GM23338 (cell line): ENCODE measurements around the gene MYH4.

Source experiments
- CREB1 ChIP-seq: fragments of 250-450 bp; sonication (Bioruptor Pico); IDR thresholded peaks from 2 replicates; pipeline ENCODE4 v1.5.0; 2020; ENCODE audit warnings: low read depth, mild to moderate bottlenecking, moderate library complexity
- CTCF ChIP-seq, 2 experiments: fragments of 200-600 bp in 1 of 2; sonication (generic) in 1 of 2; conservative IDR thresholded peaks; 2 replicates each; pipeline versions ENCODE4 v1.5.1 to v1.6.1; 2016 to 2017; ENCODE audit warnings: antibody characterized with exemption in 2 of 2, low read depth in 2 of 2, mild to moderate bottlenecking in 2 of 2, moderate library complexity in 1 of 2
- EZH2 ChIP-seq: fragments of 200-600 bp; sonication (generic); IDR thresholded peaks from one replicate; pipeline ENCODE4 v1.8.0; 2017; ENCODE audit warnings: antibody characterized with exemption, mild to moderate bottlenecking, low read depth; ENCODE audit not compliant: unreplicated experiment
- EZH2phosphoT487 ChIP-seq: fragments of 200-600 bp; sonication (generic); IDR thresholded peaks from one replicate; pipeline ENCODE4 v1.8.1; 2018; ENCODE audit warnings: antibody characterized with exemption; ENCODE audit not compliant: unreplicated experiment
- JUNB ChIP-seq: IDR thresholded peaks from one replicate; pipeline ENCODE4 v1.6.1; 2016; ENCODE audit warnings: antibody characterized with exemption; ENCODE audit not compliant: unreplicated experiment
- NANOG ChIP-seq: IDR thresholded peaks from 2 replicates; pipeline ENCODE4 v1.6.1; 2016; ENCODE audit warnings: antibody characterized with exemption, borderline replicate concordance
- POLR2AphosphoS5 ChIP-seq: IDR thresholded peaks from 2 replicates; pipeline ENCODE4 v1.6.1; 2016; ENCODE audit warnings: antibody characterized with exemption, low read depth
- REST ChIP-seq: IDR thresholded peaks from one replicate; pipeline ENCODE4 v1.6.1; 2018; ENCODE audit warnings: antibody characterized with exemption; ENCODE audit not compliant: unreplicated experiment
- ZNF331 ChIP-seq: fragments of 250-450 bp; sonication (Bioruptor Pico); IDR thresholded peaks from 2 replicates; pipeline ENCODE4 v1.5.0; 2020; ENCODE audit warnings: low read depth, mild to moderate bottlenecking, moderate library complexity
- ZNF462 ChIP-seq: fragments of 250-450 bp; sonication (Bioruptor Pico); IDR thresholded peaks from 2 replicates; pipeline ENCODE4 v1.5.0; 2020; ENCODE audit warnings: mild to moderate bottlenecking, moderate library complexity

GRCh38 chr17:10421211-10421610 is 48.1 kb downstream of the MYH4 start:
- no peak for TF ChIP-seq REST
- TF ChIP-seq CTCF (conservative IDR thresholded peaks at IDR 0.05; ENCODE audit: low read depth in 2 of 2), result no peak
- no peak for TF ChIP-seq JUNB
- no peak for TF ChIP-seq EZH2phosphoT487
- TF ChIP-seq POLR2AphosphoS5, result no peak
- no peak for TF ChIP-seq EZH2
- TF ChIP-seq CREB1 (CRISPR knock-in tag), result no peak
- no peak for TF ChIP-seq ZNF462 (CRISPR knock-in tag)
- no peak for TF ChIP-seq ZNF331 (CRISPR knock-in tag)
- no peak for TF ChIP-seq NANOG
